ELF-1 (cell line): ENCODE measurements around the gene TMEM165.
"Not testable (repeated sequence)": the region's sequence is repeated elsewhere in the genome, so short reads cannot be mapped to it uniquely, and the experiment has no call there.

ENCODE experiments used
- DNase-seq: peaks from one replicate; pipeline ENCODE4 v3.0.0-alpha.2; 2016; ENCODE audit warnings: low read depth, low spot score

The TMEM165 gene, protein sequence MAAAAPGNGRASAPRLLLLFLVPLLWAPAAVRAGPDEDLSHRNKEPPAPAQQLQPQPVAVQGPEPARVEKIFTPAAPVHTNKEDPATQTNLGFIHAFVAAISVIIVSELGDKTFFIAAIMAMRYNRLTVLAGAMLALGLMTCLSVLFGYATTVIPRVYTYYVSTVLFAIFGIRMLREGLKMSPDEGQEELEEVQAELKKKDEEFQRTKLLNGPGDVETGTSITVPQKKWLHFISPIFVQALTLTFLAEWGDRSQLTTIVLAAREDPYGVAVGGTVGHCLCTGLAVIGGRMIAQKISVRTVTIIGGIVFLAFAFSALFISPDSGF

GRCh38 chr4:55395529-55396307, at the start of gene TMEM165:
Gene TMEM165 (plus strand): TSS chr4:55395957. CDS start chr4:55396190, 233 bp downstream.
- peak; percentile 95 for DNase-seq

GRCh38 chr4:55345980-55346850, 49.5 kb upstream of the TMEM165 start, which contains the start of gene SRD5A3:
Gene SRD5A3 (plus strand): TSS chr4:55346242. CDS start chr4:55346337, 95 bp downstream.
- peak; percentile 91 for DNase-seq

GRCh38 chr4:55346851-55347255, 48.9 kb upstream of the TMEM165 start:
- DNase-seq: no peak

DNA sequence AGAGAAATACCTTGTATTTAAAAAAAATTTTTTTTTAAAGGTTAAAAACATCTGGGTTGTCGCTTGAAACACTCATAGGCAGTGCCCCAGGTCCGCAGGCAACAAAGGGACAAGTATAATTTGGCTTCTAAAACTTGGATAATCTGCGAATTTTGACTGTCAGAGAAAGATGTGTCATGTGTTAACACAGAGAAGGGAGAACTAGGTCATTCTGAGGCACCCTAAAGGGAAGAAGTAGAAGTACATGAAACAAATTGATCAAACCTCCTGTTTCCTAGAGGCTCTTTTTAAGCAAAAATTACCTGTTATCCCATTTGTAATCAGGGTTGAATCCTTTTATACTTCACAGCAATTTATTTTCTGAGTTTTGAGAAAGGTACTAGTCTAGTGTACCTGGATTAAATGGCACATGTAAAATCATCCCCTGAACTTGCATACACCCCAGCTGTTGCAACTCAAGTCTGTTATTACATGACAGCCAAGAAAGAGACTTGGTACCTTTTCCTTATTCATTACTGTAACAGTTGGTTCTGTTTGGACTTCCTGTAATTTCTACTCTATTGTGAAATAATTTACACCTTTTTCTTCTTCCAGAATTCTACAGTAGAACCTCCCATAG, 48.0 kb upstream of the TMEM165 start:
- no peak for DNase-seq

DNA sequence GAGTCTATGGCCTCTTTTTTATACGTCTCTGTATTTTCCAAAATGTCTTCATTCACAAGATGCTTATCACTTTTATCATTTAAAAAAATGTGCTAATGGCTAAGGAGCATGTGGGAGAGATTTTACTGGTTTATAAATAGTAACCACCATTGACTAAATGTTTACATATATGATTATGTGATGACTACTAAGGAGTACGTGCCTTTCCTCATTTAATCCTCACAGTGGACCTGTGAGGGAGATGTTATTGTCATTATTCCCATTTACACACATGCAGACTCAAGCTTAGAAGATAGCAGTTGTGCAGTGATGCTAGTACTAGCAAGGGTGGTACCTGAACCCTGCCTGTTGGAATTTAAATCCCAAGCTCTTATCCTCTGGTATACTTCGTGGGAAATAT, 47.3 kb upstream of the TMEM165 start:
- DNase-seq: no peak

GRCh38 chr4:55350870-55351269, 44.9 kb upstream of the TMEM165 start:
- DNase-seq: not testable (repeated sequence)

DNA sequence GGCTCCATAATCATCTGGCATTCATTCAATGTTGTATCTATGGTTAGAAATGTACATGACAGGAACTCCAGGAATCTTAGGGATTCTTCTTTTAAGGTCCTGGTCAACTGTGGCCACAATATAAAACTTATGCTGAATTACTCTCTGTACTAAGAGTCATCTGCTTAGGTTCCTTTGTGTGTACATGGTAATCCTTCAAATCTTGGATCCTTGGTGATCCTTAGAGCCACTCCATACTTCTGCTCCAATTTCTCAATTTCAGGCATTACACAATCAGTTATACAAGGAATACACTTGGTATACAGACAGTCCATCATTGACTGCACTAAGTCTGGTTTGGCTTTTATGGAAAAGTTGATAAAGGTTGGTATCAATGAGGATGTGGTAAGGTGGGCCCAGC, 43.9 kb upstream of the TMEM165 start:
- no peak for DNase-seq

DNA sequence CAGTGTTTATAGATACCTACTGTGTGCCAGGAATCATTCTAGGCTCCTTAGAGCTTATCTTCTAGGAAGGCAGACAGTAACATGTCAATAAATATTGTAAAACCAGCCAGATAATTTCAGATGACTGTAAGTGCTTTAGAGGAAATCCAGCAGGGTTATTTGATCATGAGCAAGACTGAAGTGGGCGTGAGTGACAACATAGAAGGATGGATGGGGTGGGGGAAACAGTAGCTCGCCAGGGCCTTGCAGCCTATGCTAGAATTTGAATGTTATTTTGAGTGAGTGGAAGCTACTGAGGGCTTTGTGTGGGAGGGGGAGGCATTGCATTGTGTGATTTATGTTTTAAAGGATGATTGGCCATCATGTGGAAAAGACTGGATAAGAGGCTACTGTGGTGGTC, 43.0 kb upstream of the TMEM165 start:
- DNase-seq: no peak

- not testable (repeated sequence) for DNase-seq
These were observed 42.5 kb upstream of the TMEM165 start for GRCh38 chr4:55353228-55353747.

GRCh38 chr4:55354648-55355047, 41.1 kb upstream of the TMEM165 start:
- no peak for DNase-seq

DNA sequence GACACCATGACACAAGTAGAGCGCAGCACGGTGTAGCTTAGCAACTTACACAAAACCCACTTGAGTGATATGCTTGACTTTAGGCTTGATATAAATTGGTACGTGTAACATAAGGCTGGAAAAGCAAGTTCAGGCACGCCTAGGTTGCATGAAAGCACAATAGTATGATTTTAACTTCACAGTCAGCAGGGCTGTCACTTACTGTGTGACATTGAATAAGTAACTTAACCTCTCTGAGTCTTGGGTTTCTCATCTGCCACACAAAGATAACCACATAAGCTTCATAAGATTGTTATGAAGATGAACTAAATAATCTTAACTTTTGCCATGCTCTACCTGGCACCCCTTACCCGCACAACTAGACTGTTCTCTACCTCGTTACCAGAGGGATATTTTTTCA, 40.2 kb upstream of the TMEM165 start:
- DNase-seq: no peak

GRCh38 chr4:55356991-55357461, 38.7 kb upstream of the TMEM165 start:
- DNase-seq: no peak

DNA sequence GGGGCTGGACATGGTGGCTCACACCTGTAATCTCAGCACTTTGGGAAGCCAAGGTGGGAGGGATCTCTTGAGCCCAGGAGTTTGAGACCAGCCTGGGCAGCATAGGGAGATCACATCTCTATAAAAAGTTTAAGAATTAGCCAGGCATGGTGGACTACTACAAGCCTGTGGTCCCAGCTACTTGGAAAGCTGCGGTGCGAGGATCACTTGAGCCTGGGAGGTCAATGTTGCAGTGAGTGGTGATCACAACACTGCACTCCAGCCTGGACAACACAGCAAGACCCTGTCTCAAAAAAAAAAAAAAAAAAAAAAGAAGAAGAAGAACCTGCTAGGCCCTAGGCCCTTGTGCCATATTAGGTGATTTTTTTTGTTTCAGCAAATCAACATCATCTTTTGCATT, 37.5 kb upstream of the TMEM165 start:
- no peak for DNase-seq

DNA sequence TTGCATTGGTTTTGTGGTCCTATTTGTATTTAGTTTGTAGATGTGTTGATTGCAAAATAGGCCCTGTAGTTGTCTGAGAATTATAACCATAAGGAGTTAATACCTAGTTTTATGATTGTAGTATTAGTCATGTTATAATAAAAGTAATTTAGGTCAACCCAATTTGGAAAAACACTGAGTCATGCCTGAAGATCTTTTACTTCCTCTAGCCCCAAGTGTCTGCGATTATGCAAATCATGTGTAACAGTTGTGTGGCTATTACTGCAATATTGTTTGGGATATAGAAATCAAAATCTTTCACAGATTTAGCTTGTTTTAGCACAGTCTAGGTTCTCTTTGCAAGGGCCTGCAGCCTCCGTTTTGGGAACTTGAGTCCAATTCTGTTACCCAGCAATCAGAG, 37.1 kb upstream of the TMEM165 start:
- no peak for DNase-seq

GRCh38 chr4:55359397-55359916, 36.3 kb upstream of the TMEM165 start:
- DNase-seq: no peak

GRCh38 chr4:55362938-55363337, 32.8 kb upstream of the TMEM165 start:
- DNase-seq: not testable (repeated sequence)

GRCh38 chr4:55363691-55364351, 31.9 kb upstream of the TMEM165 start:
- no peak for DNase-seq

GRCh38 chr4:55364691-55365344, 30.9 kb upstream of the TMEM165 start:
- no peak for DNase-seq

DNA sequence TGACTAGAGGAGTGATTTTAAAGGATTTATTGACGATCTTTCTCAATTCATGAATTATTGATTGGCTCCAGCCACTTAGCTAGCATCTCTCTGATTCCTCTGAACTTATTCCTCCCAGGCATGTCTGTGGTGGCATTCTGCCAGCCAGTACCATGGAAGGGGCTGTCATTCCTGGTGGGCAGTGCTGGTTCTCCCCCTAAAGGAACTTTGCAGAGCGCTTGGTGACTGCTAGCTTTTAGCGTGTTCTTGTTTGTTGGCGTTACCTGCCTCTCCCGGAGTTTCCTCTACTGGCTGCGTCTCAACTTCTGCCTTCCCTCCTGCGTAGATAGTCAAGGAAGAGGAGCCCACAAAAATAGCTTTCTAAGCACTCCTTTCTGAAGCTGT, 30.4 kb upstream of the TMEM165 start:
- DNase-seq: no peak

GRCh38 chr4:55366621-55367020, 29.1 kb upstream of the TMEM165 start:
- DNase-seq: no peak
